Heart left ventricle (tissue), 16 donors: Measurements from ENCODE around the gene CDK5R1. TPM values are rescaled to one million over a fixed set of nuclear protein-coding genes. Genes with fewer than 3 reads are reported as not detected.
"Not testable (repeated sequence)": the region's sequence is repeated elsewhere in the genome, so short reads cannot be mapped to it uniquely, and the experiment has no call there.

Experiments
- ATAC-seq, 4 donors: fragments of 200-7000 bp; cut with Tn5 transposase; one replicate each; pipeline ENCODE4 v1.9.1; 2020 to 2022; ENCODE audit warnings: moderate library complexity in 4 of 4, mild to moderate bottlenecking in 3 of 4, moderate number of reproducible peaks in 1 of 4
- DNase-seq, 5 donors: peaks; one replicate each; pipeline ENCODE4 v3.0.0-alpha.2; 2020
- H3K27ac ChIP-seq, 12 donors: fragments of 200-600 bp; sonication (generic) in 4 of 12; one replicate each; pipeline versions ENCODE4 v1.5.0 to v1.8.0; 2016 to 2022; ENCODE audit warnings: mild to moderate bottlenecking in 2 of 12
- H3K27me3 ChIP-seq, 9 donors: fragments of 200-600 bp; sonication (generic) in 2 of 9; one replicate each; pipeline versions ENCODE4 v1.5.1 to v1.8.0; 2016 to 2022; ENCODE audit warnings: mild to moderate bottlenecking in 3 of 9
- H3K36me3 ChIP-seq, 9 donors: fragments of 200-600 bp; sonication (generic) in 2 of 9; one replicate each; pipeline versions ENCODE4 v1.5.0 to v1.8.0; 2018 to 2022; ENCODE audit warnings: mild to moderate bottlenecking in 2 of 9
- H3K4me1 ChIP-seq, 12 donors: fragments of 200-600 bp; sonication (generic) in 4 of 12; one replicate each; pipeline versions ENCODE4 v1.5.0 to v1.8.0; 2016 to 2022; ENCODE audit warnings: mild to moderate bottlenecking in 3 of 12
- H3K4me3 ChIP-seq, 12 donors: fragments of 200-600 bp; sonication (generic) in 4 of 12; one replicate each; pipeline versions ENCODE4 v1.5.0 to v1.8.0; 2017 to 2022; ENCODE audit warnings: mild to moderate bottlenecking in 9 of 12, moderate library complexity in 4 of 12
- H3K9me3 ChIP-seq, 12 donors: fragments of 200-600 bp; sonication (generic) in 4 of 12; one replicate each; pipeline versions ENCODE4 v1.5.0 to v1.8.0; 2016 to 2022; ENCODE audit warnings: mild to moderate bottlenecking in 1 of 12
- CTCF ChIP-seq, 12 donors: fragments of 200-600 bp; sonication (generic) in 4 of 12; IDR thresholded peaks; one replicate each; pipeline versions ENCODE4 v1.5.0 to v1.8.0; 2018 to 2022; ENCODE audit warnings: antibody characterized with exemption in 12 of 12, mild to moderate bottlenecking in 5 of 12
- POLR2A ChIP-seq, 2 donors: fragments of 450-650 bp; IDR thresholded peaks; one replicate each; pipeline ENCODE4 v1.6.1; 2017; ENCODE audit warnings: antibody characterized with exemption in 2 of 2, mild to moderate bottlenecking in 2 of 2, moderate library complexity in 2 of 2
- WGBS, 4 donors: extraction: QIAGEN DNeasy Blood & Tissue Kit in 2 of 4; methylation state at CpG; one replicate each; pipeline versions ENCODE4 v1.1.5 to v1.1.7; 2013 to 2018; 5-methylcytosine and 5-hydroxymethylcytosine counted together
- intact Hi-C, 10 donors: fragments of 100-400 bp; cut with DNase I; formaldehyde crosslinking; loops; one replicate each; pipeline versions ENCODE4 v1.11.1 to v1.14.2; 2022
- polyA plus RNA-seq, 2 donors: library from polyadenylated mRNA; stranded (reverse); fragments of 200-250 nt; gene quantifications; one replicate each; pipeline ENCODE4 v1.2.3, GENCODE V29; 2013
- total RNA-seq, 9 donors: library from RNA; depleted of rRNA in 2 of 9; stranded (reverse); fragments of >200 nt in 2 of 9; fragmentation: NEBNext Ultra II Directional in 3 of 9; extraction: Animal tissue kit (Norgen Biotek cat#: 25700) in 3 of 9; gene quantifications; one replicate each; pipeline versions ENCODE4 v1.1.0 to v1.2.4, GENCODE V29; 2016 to 2023
- donor health status: ischemic (EF 13 %, LVEDD 7.1; RV severe dilation, severe dysfunction).
- donor health status: healthy with polysubstance abuse.
- donor health status: DM: no; HTN: yes; CAD: no.
- donor health status: DM: no; HTN: no; CAD: no.
- donor health status: ischemic (EF 25% LVEDD 6.9; RV normal size, moderate dysfunction).
- donor health status: ischemic (EF 25% LVEDD 5.7; RV mildly dilated, moderate dysfunction).
- donor health status: healthy.
- donor health status: DM: yes; HTN: yes; CAD: no.
- donor health status: ischemic (EF 35%, LVEDD 5.7; RV mildly dilated, moderate dysfunction).
- donor health status: nonischemic (EF 11% LVEDD 7.7; RV severe dilation, severe dysfunction).
- donor health status: DM: yes; HTN: yes; CAD: no.
- donor health status: PGD.
- donor health status: ischemic (EF 29% LVEDD 5.4; RV normal size, mild dysfunction).
- donor health status: nonischemic (EF 23%, LVEDD 6.1; RV moderate dilation, normal function).

CDK5R1 gene
- total and polyA plus RNA-seq, 11 donors: 0.57 to 2.9 (median 1.5) TPM

- WGBS, 4 donors: 12 to 16% (median 14%) methylated on average over 6 of the region's 6 CpGs
- Histone ChIP-seq H3K27me3 (no peaks in the 10 kb centered on the region), H3K36me3 (peaks cover 0 to 40% (median 37%) of the 10 kb centered on the region in 9 donors), H3K9me3 (no peaks in the 10 kb centered on the region), H3K27ac (peak overlapping the region in 9 of 12 donors; percentile 76 to 93 (median 84)), H3K4me3 (peak overlapping the region; percentile 66 to 98 (median 88)), H3K4me1 (peaks cover 0 to 33% (median 18%) of the 10 kb centered on the region in 12 donors)
- DNase-seq: no peak
- intact Hi-C loops: loop anchor here in 1 of 10 donors (10.0 kb wide), 1 partner anchor 61 kb away; no protein-coding TSS in a partner anchor
- no peak for ATAC-seq
- no peak for TF ChIP-seq CTCF (IDR thresholded peaks at IDR 0.05)
- TF ChIP-seq POLR2A (IDR thresholded peaks at IDR 0.05): no peak
Measured at GRCh38 chr17:32445497-32445896, 41.3 kb upstream of the CDK5R1 start.

GRCh38 chr17:32445971-32446370 is 40.8 kb upstream of the CDK5R1 start:
- WGBS, 4 donors: 57 to 73% (median 64%) methylated on average over 2 of the region's 2 CpGs
- no peak for ATAC-seq
- Histone ChIP-seq H3K4me3 (peak overlapping the region in 10 of 12 donors; percentile 66 to 98 (median 90)), H3K36me3 (peaks cover 0 to 44% (median 41%) of the 10 kb centered on the region in 9 donors), H3K27ac (peak overlapping the region in 1 of 12 donors; percentile 91), H3K9me3 (no peaks in the 10 kb centered on the region), H3K27me3 (no peaks in the 10 kb centered on the region), H3K4me1 (peaks cover 0 to 36% (median 18%) of the 10 kb centered on the region in 12 donors)
- no peak for TF ChIP-seq POLR2A (IDR thresholded peaks at IDR 0.05)
- TF ChIP-seq CTCF (IDR thresholded peaks at IDR 0.05): no peak
- no peak for DNase-seq
- intact Hi-C loops: loop anchor here in 1 of 10 donors (10.0 kb wide), 1 partner anchor 61 kb away; no protein-coding TSS in a partner anchor

- Histone ChIP-seq H3K36me3 (peaks cover 0 to 54% (median 51%) of the 10 kb centered on the region in 9 donors), H3K9me3 (no peaks in the 10 kb centered on the region), H3K27ac (no peak overlapping the region), H3K4me1 (peaks cover 0 to 36% (median 18%) of the 10 kb centered on the region in 12 donors), H3K27me3 (no peaks in the 10 kb centered on the region), H3K4me3 (no peak overlapping the region)
- DNase-seq: no peak
- TF ChIP-seq CTCF (IDR thresholded peaks at IDR 0.05) (no peak), POLR2A (IDR thresholded peaks at IDR 0.05) (no peak)
- no peak for ATAC-seq
- 61 to 79% (median 71%) methylated on average over 2 of the region's 2 CpGs for WGBS, 4 donors
- intact Hi-C loops: loop anchor here in 1 of 10 donors (10.0 kb wide), 1 partner anchor 62 kb away; no protein-coding TSS in a partner anchor
Measured at GRCh38 chr17:32446949-32447348, 39.8 kb upstream of the CDK5R1 start.

GRCh38 chr17:32449963-32450362 is 36.8 kb upstream of the CDK5R1 start:
- intact Hi-C loops: loop anchor here in 1 of 10 donors (10.0 kb wide), 2 partner anchors 65 to 85 kb away; no protein-coding TSS in a partner anchor
- Histone ChIP-seq H3K9me3 (no peaks in the 10 kb centered on the region), H3K4me3 (no peak overlapping the region), H3K27ac (no peak overlapping the region), H3K4me1 (peaks cover 0 to 29% (median 17%) of the 10 kb centered on the region in 12 donors), H3K27me3 (no peaks in the 10 kb centered on the region), H3K36me3 (peaks cover 0 to 84% (median 81%) of the 10 kb centered on the region in 9 donors)
- ATAC-seq: no peak
- TF ChIP-seq POLR2A (IDR thresholded peaks at IDR 0.05): no peak
- no peak for TF ChIP-seq CTCF (IDR thresholded peaks at IDR 0.05)
- 88 to 97% (median 94%) methylated on average over 5 of the region's 5 CpGs for WGBS, 4 donors
- DNase-seq: no peak

- WGBS, 4 donors: 76 to 87% (median 82%) methylated on average over 6 of the region's 6 CpGs
- ATAC-seq, H3K9me3 ChIP-seq, H3K4me3 ChIP-seq, H3K27ac ChIP-seq, H3K27me3 ChIP-seq, DNase-seq: not testable (repeated sequence)
- intact Hi-C loops: loop anchor here in 1 of 10 donors (10.0 kb wide), 1 partner anchor 86 kb away; no protein-coding TSS in a partner anchor
- H3K36me3 ChIP-seq: peaks cover 0 to 89% (median 85%) of the 10 kb centered on the region in 9 donors
- peaks cover 0 to 27% (median 16%) of the 10 kb centered on the region in 12 donors for H3K4me1 ChIP-seq
Measured at GRCh38 chr17:32450379-32450778, 36.4 kb upstream of the CDK5R1 start.
